Measurements from ENCODE around the gene PLXNC1.

The PLXNC1 gene

DNA sequence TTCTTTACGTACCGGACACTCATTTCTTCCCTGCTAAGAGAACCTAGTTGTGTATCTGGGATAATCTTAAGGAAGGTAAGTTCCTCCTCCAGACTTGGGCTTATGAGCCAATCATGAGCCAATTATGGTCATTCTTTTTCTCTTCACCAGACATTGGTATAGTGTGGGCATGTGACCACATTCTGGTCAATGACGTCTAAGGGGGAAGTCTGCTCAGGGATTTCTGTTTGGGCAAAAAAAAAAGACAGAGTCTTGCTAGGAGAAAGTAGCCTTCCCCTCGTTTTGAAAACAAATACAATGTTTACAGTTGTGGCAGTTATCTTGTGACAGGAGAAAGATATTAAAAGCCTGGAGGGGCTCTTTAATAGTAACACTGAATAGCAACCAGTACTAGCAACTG is 20.1 kb upstream of the PLXNC1 start:
- Histone ChIP-seq H3K27me3 (replicated peaks in 2 of 5; ENCODE audit: control insufficient read depth in 4 of 5, insufficient read depth in 5 of 5, low read length in 4 of 5) (no peaks in the 10 kb centered on the region), H3K36me3 (ENCODE audit: control insufficient read depth in 4 of 4, insufficient read depth in 4 of 4, low read length in 3 of 4) (no peaks in the 10 kb centered on the region), H3K4me3 (ENCODE audit: control insufficient read depth in 1 of 7, extremely low read depth in 1 of 7, insufficient read depth in 4 of 7, low read depth in 2 of 7, low read length in 6 of 7) (no peak overlapping the region), H3K27ac (ENCODE audit: insufficient read depth in 1 of 2, low read depth in 1 of 2, low read length in 2 of 2, poor library complexity in 1 of 2, severe bottlenecking in 2 of 2) (no peak overlapping the region), H3K9me3 (ENCODE audit: control extremely low read depth in 1 of 5, control insufficient read depth in 4 of 5, insufficient read depth in 2 of 5, low read depth in 1 of 5, low read length in 4 of 5) (peaks cover 0 to 3% (median 0%) of the 10 kb centered on the region in 5 experiments), H3K4me1 (ENCODE audit: control extremely low read depth in 1 of 4, control insufficient read depth in 4 of 4, insufficient read depth in 4 of 4, low read length in 3 of 4) (peaks cover 35 to 52% (median 42%) of the 10 kb centered on the region in 4 experiments)
- ChIA-PET CTCF (interaction anchor here (0.7 to 1.7 kb wide), 7 partner anchors 13 to 626 kb away, joined by 3 to 5 read pairs (median 3); no protein-coding TSS in a partner anchor), POLR2A (no interaction called here)
- peak in 1 of 3 donors; percentile 52 for DNase-seq
- 20% methylated on average over 1 of the region's 4 CpGs for WGBS (ENCODE audit: insufficient coverage)

- no peak overlapping the region for H3K4me3 ChIP-seq (ENCODE audit: control insufficient read depth in 1 of 7, extremely low read depth in 1 of 7, insufficient read depth in 4 of 7, low read depth in 2 of 7, low read length in 6 of 7)
- H3K9me3 ChIP-seq (ENCODE audit: control extremely low read depth in 1 of 5, control insufficient read depth in 4 of 5, insufficient read depth in 2 of 5, low read depth in 1 of 5, low read length in 4 of 5): peaks cover 0 to 2% (median 0%) of the 10 kb centered on the region in 5 experiments
- H3K36me3 ChIP-seq (ENCODE audit: control insufficient read depth in 4 of 4, insufficient read depth in 4 of 4, low read length in 3 of 4): no peaks in the 10 kb centered on the region
- 0% methylated on average over 2 of the region's 6 CpGs for WGBS (ENCODE audit: insufficient coverage)
- CTCF ChIA-PET: interaction anchor here (0.6 to 5.6 kb wide), 18 partner anchors 10 to 411 kb away, joined by 3 to 41 read pairs (median 4); no protein-coding TSS in a partner anchor
- no peaks in the 10 kb centered on the region for H3K27me3 ChIP-seq (replicated peaks in 2 of 5; ENCODE audit: control insufficient read depth in 4 of 5, insufficient read depth in 5 of 5, low read length in 4 of 5)
- POLR2A ChIA-PET: interaction anchor here (0.6 kb wide), 1 partner anchor 12 kb away, joined by 4 read pairs; no protein-coding TSS in a partner anchor
- no peak overlapping the region for H3K27ac ChIP-seq (ENCODE audit: insufficient read depth in 1 of 2, low read depth in 1 of 2, low read length in 2 of 2, poor library complexity in 1 of 2, severe bottlenecking in 2 of 2)
- peak; percentile 69 to 81 (median 76) for DNase-seq
- no peaks in the 10 kb centered on the region for H3K4me1 ChIP-seq (ENCODE audit: control extremely low read depth in 1 of 4, control insufficient read depth in 4 of 4, insufficient read depth in 4 of 4, low read length in 3 of 4)
Observed at GRCh38 chr12:94133964-94134795, 14.2 kb upstream of the PLXNC1 start.

DNA sequence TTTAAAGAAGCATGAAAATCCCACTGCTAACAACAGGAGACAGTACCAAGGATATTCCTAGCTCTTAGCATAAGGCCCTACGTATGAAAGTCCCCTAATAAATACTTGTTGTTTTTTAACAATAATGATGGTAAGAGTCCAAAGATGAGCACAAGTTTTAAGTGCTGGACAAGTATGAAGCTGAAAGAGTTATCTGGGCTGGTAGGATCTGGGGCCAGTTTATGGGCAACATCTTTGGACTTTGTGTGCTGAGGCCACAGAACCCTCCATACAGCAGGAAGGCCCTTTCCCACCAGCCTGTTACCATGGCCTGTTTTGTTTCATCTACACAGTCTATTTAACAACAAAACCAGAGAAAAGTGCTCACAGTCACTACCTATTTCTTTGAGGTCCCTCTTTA is 12.5 kb upstream of the PLXNC1 start:
- ChIA-PET POLR2A (no interaction called here), CTCF (interaction anchor here (0.8 to 5.6 kb wide), 7 partner anchors 8 to 399 kb away, joined by 3 to 41 read pairs (median 4); no protein-coding TSS in a partner anchor)
- H3K27me3 ChIP-seq (replicated peaks in 2 of 5; ENCODE audit: control insufficient read depth in 4 of 5, insufficient read depth in 5 of 5, low read length in 4 of 5): no peaks in the 10 kb centered on the region
- H3K4me1 ChIP-seq (ENCODE audit: control extremely low read depth in 1 of 4, control insufficient read depth in 4 of 4, insufficient read depth in 4 of 4, low read length in 3 of 4): no peaks in the 10 kb centered on the region
- H3K36me3 ChIP-seq (ENCODE audit: control insufficient read depth in 4 of 4, insufficient read depth in 4 of 4, low read length in 3 of 4): no peaks in the 10 kb centered on the region
- H3K9me3 ChIP-seq (ENCODE audit: control extremely low read depth in 1 of 5, control insufficient read depth in 4 of 5, insufficient read depth in 2 of 5, low read depth in 1 of 5, low read length in 4 of 5): no peaks in the 10 kb centered on the region
- no peak overlapping the region for H3K27ac ChIP-seq (ENCODE audit: insufficient read depth in 1 of 2, low read depth in 1 of 2, low read length in 2 of 2, poor library complexity in 1 of 2, severe bottlenecking in 2 of 2)
- WGBS (ENCODE audit: insufficient coverage): no CpG with 5 or more reads among the region's 1 CpG
- no peak overlapping the region for H3K4me3 ChIP-seq (ENCODE audit: control insufficient read depth in 1 of 7, extremely low read depth in 1 of 7, insufficient read depth in 4 of 7, low read depth in 2 of 7, low read length in 6 of 7)
- no peak for DNase-seq

DNA sequence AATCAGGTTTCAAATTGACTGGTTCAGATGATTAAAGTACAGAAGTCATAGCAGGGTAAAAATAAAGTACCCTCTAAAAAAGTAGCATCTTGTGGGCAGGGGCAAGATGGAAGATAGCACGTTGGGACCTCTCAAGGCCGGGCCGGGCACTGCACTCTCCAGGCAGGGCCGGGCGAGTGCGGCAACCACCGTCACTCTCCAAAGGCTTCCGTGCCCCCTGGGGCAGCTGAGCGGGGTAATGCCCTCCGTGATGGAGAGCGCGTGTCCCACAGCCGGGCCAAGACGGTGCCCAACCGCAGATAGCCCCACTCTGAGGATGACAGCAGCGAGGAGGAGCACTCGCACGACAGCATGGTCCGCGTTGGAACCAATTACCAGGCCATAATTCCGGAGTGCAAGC is 8.6 kb upstream of the PLXNC1 start:
- 98% methylated on average over 20 of the region's 21 CpGs for WGBS (ENCODE audit: insufficient coverage)
- Histone ChIP-seq H3K27ac (ENCODE audit: insufficient read depth in 1 of 2, low read depth in 1 of 2, low read length in 2 of 2, poor library complexity in 1 of 2, severe bottlenecking in 2 of 2) (no peak overlapping the region), H3K27me3 (replicated peaks in 2 of 5; ENCODE audit: control insufficient read depth in 4 of 5, insufficient read depth in 5 of 5, low read length in 4 of 5) (no peaks in the 10 kb centered on the region), H3K36me3 (ENCODE audit: control insufficient read depth in 4 of 4, insufficient read depth in 4 of 4, low read length in 3 of 4) (no peaks in the 10 kb centered on the region), H3K4me1 (ENCODE audit: control extremely low read depth in 1 of 4, control insufficient read depth in 4 of 4, insufficient read depth in 4 of 4, low read length in 3 of 4) (peaks cover 0 to 3% (median 0%) of the 10 kb centered on the region in 4 experiments), H3K4me3 (ENCODE audit: control insufficient read depth in 1 of 7, extremely low read depth in 1 of 7, insufficient read depth in 4 of 7, low read depth in 2 of 7, low read length in 6 of 7) (no peak overlapping the region), H3K9me3 (ENCODE audit: control extremely low read depth in 1 of 5, control insufficient read depth in 4 of 5, insufficient read depth in 2 of 5, low read depth in 1 of 5, low read length in 4 of 5) (no peaks in the 10 kb centered on the region)
- CTCF ChIA-PET: interaction anchor here (1.5 to 1.8 kb wide), 2 partner anchors 150 to 288 kb away, joined by 3 read pairs; no protein-coding TSS in a partner anchor
- DNase-seq: no peak
- POLR2A ChIA-PET: no interaction called here

DNA sequence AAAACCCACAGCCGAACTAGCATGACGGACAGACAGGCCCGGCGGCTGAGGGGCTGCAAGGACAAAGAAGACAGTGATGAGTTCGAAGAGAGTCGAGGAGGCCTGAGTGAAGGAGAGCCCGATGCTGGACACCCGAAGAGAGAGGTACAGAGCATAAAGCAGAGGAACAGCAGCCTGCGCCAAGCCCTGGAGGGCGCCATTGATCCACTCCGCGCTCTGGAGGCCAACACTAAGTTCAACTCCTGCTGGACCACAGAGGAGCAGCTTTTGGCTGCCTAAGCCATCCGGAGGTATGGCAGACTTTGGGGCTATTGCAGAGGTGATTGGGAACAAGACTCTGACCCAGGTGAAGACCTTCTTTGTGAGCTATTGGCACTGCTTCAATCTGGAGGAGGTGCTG is 7.8 kb upstream of the PLXNC1 start:
- Histone ChIP-seq H3K4me1 (ENCODE audit: control extremely low read depth in 1 of 4, control insufficient read depth in 4 of 4, insufficient read depth in 4 of 4, low read length in 3 of 4) (peaks cover 0 to 8% (median 5%) of the 10 kb centered on the region in 4 experiments), H3K4me3 (ENCODE audit: control insufficient read depth in 1 of 7, extremely low read depth in 1 of 7, insufficient read depth in 4 of 7, low read depth in 2 of 7, low read length in 6 of 7) (no peak overlapping the region), H3K9me3 (ENCODE audit: control extremely low read depth in 1 of 5, control insufficient read depth in 4 of 5, insufficient read depth in 2 of 5, low read depth in 1 of 5, low read length in 4 of 5) (no peaks in the 10 kb centered on the region), H3K27me3 (replicated peaks in 2 of 5; ENCODE audit: control insufficient read depth in 4 of 5, insufficient read depth in 5 of 5, low read length in 4 of 5) (no peaks in the 10 kb centered on the region), H3K36me3 (ENCODE audit: control insufficient read depth in 4 of 4, insufficient read depth in 4 of 4, low read length in 3 of 4) (no peaks in the 10 kb centered on the region), H3K27ac (ENCODE audit: insufficient read depth in 1 of 2, low read depth in 1 of 2, low read length in 2 of 2, poor library complexity in 1 of 2, severe bottlenecking in 2 of 2) (no peak overlapping the region)
- 97% methylated on average over 13 of the region's 13 CpGs for WGBS (ENCODE audit: insufficient coverage)
- no peak for DNase-seq
- POLR2A ChIA-PET: no interaction called here
- CTCF ChIA-PET: interaction anchor here (0.9 to 1.8 kb wide), 5 partner anchors 149 to 393 kb away, joined by 3 to 4 read pairs (median 3); no protein-coding TSS in a partner anchor

DNA sequence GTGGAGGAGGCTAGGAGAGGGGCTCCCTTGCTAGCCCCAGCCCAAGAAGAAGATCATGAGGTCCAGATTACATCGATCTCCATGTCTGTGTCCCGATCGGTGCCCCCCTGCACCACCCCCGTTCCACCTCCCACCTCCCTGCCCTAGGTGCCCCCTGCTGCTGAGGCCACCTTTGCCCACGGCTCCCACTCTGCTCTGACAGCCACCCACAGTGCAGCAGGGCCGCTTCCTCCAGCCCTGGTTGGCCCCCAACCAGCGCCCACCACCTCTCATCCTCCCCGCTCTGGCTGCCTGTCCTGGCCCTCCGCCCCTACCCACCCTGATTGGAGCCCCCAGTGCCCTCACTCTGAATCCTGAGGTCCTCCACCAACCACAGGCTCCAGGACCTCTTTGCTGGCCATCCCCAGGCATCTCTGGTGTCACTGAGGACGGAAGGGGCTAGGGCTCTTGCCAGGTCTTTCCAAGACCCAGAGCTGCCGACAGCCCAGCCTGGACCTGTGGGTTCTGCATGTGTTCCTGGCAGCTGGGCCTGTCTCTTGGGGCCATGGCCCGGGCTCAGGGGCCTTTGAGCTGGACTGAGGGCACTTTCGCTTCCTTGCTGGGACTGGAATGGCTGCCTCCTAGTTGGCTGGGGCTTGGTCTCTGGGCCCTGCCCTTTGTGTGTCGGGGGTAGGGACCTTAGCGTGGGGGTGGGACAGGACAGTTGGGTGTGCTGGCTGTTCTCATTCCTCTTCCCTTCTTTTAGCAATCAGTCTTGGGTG is 7.2 kb upstream of the PLXNC1 start:
- Histone ChIP-seq H3K4me1 (ENCODE audit: control extremely low read depth in 1 of 4, control insufficient read depth in 4 of 4, insufficient read depth in 4 of 4, low read length in 3 of 4) (peaks cover 1 to 14% (median 7%) of the 10 kb centered on the region in 4 experiments), H3K4me3 (ENCODE audit: control insufficient read depth in 1 of 7, extremely low read depth in 1 of 7, insufficient read depth in 4 of 7, low read depth in 2 of 7, low read length in 6 of 7) (no peak overlapping the region), H3K27ac (ENCODE audit: insufficient read depth in 1 of 2, low read depth in 1 of 2, low read length in 2 of 2, poor library complexity in 1 of 2, severe bottlenecking in 2 of 2) (no peak overlapping the region), H3K36me3 (ENCODE audit: control insufficient read depth in 4 of 4, insufficient read depth in 4 of 4, low read length in 3 of 4) (no peaks in the 10 kb centered on the region), H3K27me3 (replicated peaks in 2 of 5; ENCODE audit: control insufficient read depth in 4 of 5, insufficient read depth in 5 of 5, low read length in 4 of 5) (no peaks in the 10 kb centered on the region), H3K9me3 (ENCODE audit: control extremely low read depth in 1 of 5, control insufficient read depth in 4 of 5, insufficient read depth in 2 of 5, low read depth in 1 of 5, low read length in 4 of 5) (no peaks in the 10 kb centered on the region)
- DNase-seq: no peak
- ChIA-PET POLR2A (no interaction called here), CTCF (interaction anchor here (0.7 to 5.7 kb wide), 11 partner anchors 7 to 393 kb away, joined by 3 to 41 read pairs (median 3); no protein-coding TSS in a partner anchor)
- 93% methylated on average over 11 of the region's 15 CpGs for WGBS (ENCODE audit: insufficient coverage)
